Astrocyte of the cerebellum (primary cell): ENCODE data around the gene HTD2.
"Not testable (repeated sequence)": the region's sequence is repeated elsewhere in the genome, so short reads cannot be mapped to it uniquely, and the experiment has no call there.

Experiments
- DNase-seq: peaks from one replicate; pipeline ENCODE4 v3.0.0-alpha.2; 2011; ENCODE audit warnings: low read depth
- H3K4me3 ChIP-seq: 2 replicates; pipeline ENCODE4 v1.5.1; 2011; ENCODE audit warnings: mild to moderate bottlenecking, low read depth, low read length, moderate library complexity
- CTCF ChIP-seq: IDR thresholded peaks from 2 replicates; pipeline ENCODE4 v1.5.1; 2012; ENCODE audit warnings: low read length, low read depth, moderate library complexity, mild to moderate bottlenecking; ENCODE audit errors: missing control alignments
- in situ Hi-C: cut with HindIII; loops from 2 replicates; pipeline ENCODE4 v1.10.0; 2017; ENCODE audit warnings: low sequenced_read_pairs

HTD2 gene

GRCh38 chr3:58285334-58285733 lies 21.0 kb upstream of the HTD2 start:
- in situ Hi-C loops = loop anchor here (5.0 kb wide), 1 partner anchor 93 kb away; no protein-coding TSS in a partner anchor
- DNase-seq = no peak
- H3K4me3 ChIP-seq = no peak overlapping the region
- TF ChIP-seq CTCF = no peak

GRCh38 chr3:58287354-58287753 lies 19.0 kb upstream of the HTD2 start:
- in situ Hi-C loops = loop anchor here (5.0 kb wide), 1 partner anchor 95 kb away; no protein-coding TSS in a partner anchor
- TF ChIP-seq CTCF = no peak
- DNase-seq = no peak
- H3K4me3 ChIP-seq = no peak overlapping the region

GRCh38 chr3:58288011-58288728 lies 18.1 kb upstream of the HTD2 start:
- DNase-seq = no peak
- H3K4me3 ChIP-seq = no peak overlapping the region
- in situ Hi-C loops = loop anchor here (5.0 kb wide), 1 partner anchor 96 kb away; no protein-coding TSS in a partner anchor
- peak; percentile 16 for TF ChIP-seq CTCF

- H3K4me3 ChIP-seq, DNase-seq: not testable (repeated sequence)
- in situ Hi-C loops = loop anchor here (5.0 kb wide), 1 partner anchor 97 kb away; no protein-coding TSS in a partner anchor
These were observed 17.2 kb upstream of the HTD2 start for GRCh38 chr3:58288964-58289613.

- H3K4me3 ChIP-seq, DNase-seq, in situ Hi-C loops: not testable (repeated sequence)
These were observed 15.9 kb upstream of the HTD2 start for GRCh38 chr3:58290446-58290845.

GRCh38 chr3:58291671-58292338 lies 14.5 kb upstream of the HTD2 start:
- DNase-seq = no peak
- no peak overlapping the region for H3K4me3 ChIP-seq
- in situ Hi-C loops = no loop called here
- TF ChIP-seq CTCF = no peak

GRCh38 chr3:58292866-58293265 lies 13.5 kb upstream of the HTD2 start:
- TF ChIP-seq CTCF = no peak
- no peak for DNase-seq

More at GRCh38 chr3:58292866-58293265, 13.5 kb upstream of the HTD2 start:
- H3K4me3 ChIP-seq = no peak overlapping the region
- in situ Hi-C loops = no loop called here
